Measurements from ENCODE around the gene CST4.

GRCh38 chr20:23691675-23692074 lies 2.8 kb upstream of the CST4 start:
- TF ChIP-seq TCF7L2 (IDR thresholded peaks at IDR 0.05; ENCODE audit: borderline replicate concordance, low read depth, low read length) (no peak), MYNN (tag by site-specific recombination; IDR thresholded peaks at IDR 0.05; ENCODE audit: borderline replicate concordance) (no peak), ZBTB26 (tag by site-specific recombination; optimal IDR thresholded peaks at IDR 0.05) (no peak), CTCF (tag by site-specific recombination; IDR thresholded peaks at IDR 0.05) (no peak), ZBTB11 (tag by site-specific recombination; conservative IDR thresholded peaks at IDR 0.05; ENCODE audit: low read depth) (no peak), ZNF24 (tag by site-specific recombination; IDR thresholded peaks at IDR 0.05) (no peak), ZNF555 (tag by site-specific recombination; conservative IDR thresholded peaks at IDR 0.05) (no peak), ZNF394 (tag by site-specific recombination; IDR thresholded peaks at IDR 0.05; ENCODE audit: borderline replicate concordance) (no peak), PATZ1 (tag by site-specific recombination; IDR thresholded peaks at IDR 0.05) (no peak), ZBTB49 (tag by site-specific recombination; IDR thresholded peaks at IDR 0.05; ENCODE audit: low read depth) (no peak), ZNF311 (tag by site-specific recombination; IDR thresholded peaks at IDR 0.05; ENCODE audit: borderline replicate concordance) (no peak), ZNF704 (tag by site-specific recombination; IDR thresholded peaks at IDR 0.05) (no peak), ZNF274 (IDR thresholded peaks at IDR 0.05; ENCODE audit: low read length) (no peak), ZNF274 (tag by site-specific recombination; IDR thresholded peaks at IDR 0.05; ENCODE audit: borderline replicate concordance) (no peak), ZBTB7A (tag by site-specific recombination; IDR thresholded peaks at IDR 0.05; ENCODE audit: low read depth) (no peak)

Data from HEK293 (cell line).